Measurements from ENCODE around the gene PLAGL2. TPM values are rescaled to one million over a fixed set of nuclear protein-coding genes. Genes with fewer than 3 reads are reported as not detected.

Gene PLAGL2
- total and polyA plus RNA-seq, 2 of the 4 experiments (the other 2 are of a cell fraction) = 2.9 to 7.7 TPM

GRCh38 chr20:32186506-32186905 lies 21.0 kb downstream of the PLAGL2 start:
- no peak for TF ChIP-seq CHD1 (IDR thresholded peaks at IDR 0.05; ENCODE audit: low read depth, low read length)
- TF ChIP-seq, protein P1, sequence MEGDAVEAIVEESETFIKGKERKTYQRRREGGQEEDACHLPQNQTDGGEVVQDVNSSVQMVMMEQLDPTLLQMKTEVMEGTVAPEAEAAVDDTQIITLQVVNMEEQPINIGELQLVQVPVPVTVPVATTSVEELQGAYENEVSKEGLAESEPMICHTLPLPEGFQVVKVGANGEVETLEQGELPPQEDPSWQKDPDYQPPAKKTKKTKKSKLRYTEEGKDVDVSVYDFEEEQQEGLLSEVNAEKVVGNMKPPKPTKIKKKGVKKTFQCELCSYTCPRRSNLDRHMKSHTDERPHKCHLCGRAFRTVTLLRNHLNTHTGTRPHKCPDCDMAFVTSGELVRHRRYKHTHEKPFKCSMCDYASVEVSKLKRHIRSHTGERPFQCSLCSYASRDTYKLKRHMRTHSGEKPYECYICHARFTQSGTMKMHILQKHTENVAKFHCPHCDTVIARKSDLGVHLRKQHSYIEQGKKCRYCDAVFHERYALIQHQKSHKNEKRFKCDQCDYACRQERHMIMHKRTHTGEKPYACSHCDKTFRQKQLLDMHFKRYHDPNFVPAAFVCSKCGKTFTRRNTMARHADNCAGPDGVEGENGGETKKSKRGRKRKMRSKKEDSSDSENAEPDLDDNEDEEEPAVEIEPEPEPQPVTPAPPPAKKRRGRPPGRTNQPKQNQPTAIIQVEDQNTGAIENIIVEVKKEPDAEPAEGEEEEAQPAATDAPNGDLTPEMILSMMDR (conservative IDR thresholded peaks at IDR 0.05; ENCODE audit: low read depth, low read length) = no peak
- TF ChIP-seq MXI1 (IDR thresholded peaks at IDR 0.05; ENCODE audit: borderline replicate concordance, low read depth, low read length) = no peak
- TF ChIP-seq BHLHE40 (IDR thresholded peaks at IDR 0.05; ENCODE audit: low read depth, low read length) = no peak
- no peak overlapping the region for H4K91ac ChIP-seq (ENCODE audit: insufficient read depth, low read depth, low read length)
- intact Hi-C loops (cut with micrococcal nuclease) = no loop called here
- H3K18ac ChIP-seq (ENCODE audit: low read depth, low read length) = no peak overlapping the region
- POLR2A ChIA-PET (ENCODE audit: unreplicated experiment) = no interaction called here
- no peak for ATAC-seq (ENCODE audit: low read depth)
- H4K20me1 ChIP-seq (ENCODE audit: insufficient read depth, low read length) = no peaks in the 10 kb centered on the region
- H3K14ac ChIP-seq (replicated peaks; ENCODE audit: low read depth, low read length) = no peak overlapping the region
- H2AK5ac ChIP-seq (ENCODE audit: low read depth, low read length) = no peak overlapping the region
- H3K79me1 ChIP-seq (ENCODE audit: low read depth in 1 of 2, low read length in 2 of 2) = peaks cover 0 to 21% of the 10 kb centered on the region in 2 experiments; a peak in 2 of 4 replicates
- no peak overlapping the region for H3K23ac ChIP-seq (ENCODE audit: low read depth, low read length)
- no peak overlapping the region for H2BK120ac ChIP-seq (ENCODE audit: low read depth, low read length)
- no peak overlapping the region for H3K9ac ChIP-seq (ENCODE audit: low read depth, low read length)
- H3K4ac ChIP-seq (ENCODE audit: low read depth, low read length) = no peak overlapping the region
- H4K5ac ChIP-seq (ENCODE audit: low read depth, low read length) = no peak overlapping the region
- H3K27ac ChIP-seq (ENCODE audit: insufficient read depth, low read length) = no peak overlapping the region
- no peaks in the 10 kb centered on the region for H3K27me3 ChIP-seq (ENCODE audit: control insufficient read depth, insufficient read depth, low read length)
- peaks cover 18% of the 10 kb centered on the region for H3K9me1 ChIP-seq (ENCODE audit: insufficient read depth, low read length)
- H2BK20ac ChIP-seq (ENCODE audit: low read depth, low read length) = no peak overlapping the region
- H4K8ac ChIP-seq (ENCODE audit: low read depth in 2 of 2, low read length in 2 of 2) = no peak overlapping the region
- no peak overlapping the region for H3K56ac ChIP-seq (ENCODE audit: extremely low read depth, insufficient read depth, low read length)
- no peak overlapping the region for H2BK15ac ChIP-seq (ENCODE audit: low read depth, low read length)
- WGBS, 2 experiments (ENCODE audit: extremely low coverage in 2 of 2, insufficient read length in 1 of 2) = no CpG with 5 or more reads among the region's 1 CpG
- H3K9me3 ChIP-seq (ENCODE audit: control insufficient read depth, insufficient read depth, low read length) = no peaks in the 10 kb centered on the region
- dilution Hi-C loops (cut with HindIII; ENCODE audit: low sequenced_read_pairs, unreplicated experiment) = no loop called here
- no peaks in the 10 kb centered on the region for H3K36me3 ChIP-seq (ENCODE audit: control insufficient read depth, insufficient read depth, low read length)
- no peak overlapping the region for H2AFZ ChIP-seq (replicated peaks; ENCODE audit: low read length, poor library complexity)
- DNase-seq = no peak
- H3K4me3 ChIP-seq (ENCODE audit: insufficient read depth, low read depth, low read length) = no peak overlapping the region
- no peak overlapping the region for H3K4me2 ChIP-seq (ENCODE audit: low read depth, low read length)
- no peak overlapping the region for H2AK9ac ChIP-seq (replicated peaks; ENCODE audit: low read depth, low read length, poor library complexity)
- H2BK5ac ChIP-seq (ENCODE audit: low read depth, low read length, poor library complexity, severe bottlenecking) = no peak overlapping the region
- CTCF ChIA-PET = no interaction called here
- H3K4me1 ChIP-seq (ENCODE audit: control insufficient read depth, insufficient read depth, low read length) = peaks cover 8% of the 10 kb centered on the region
- BruUV-seq (replicated peaks) = no TSS peak
- in situ Hi-C loops (cut with MboI; ENCODE audit: low sequenced_read_pairs) = no loop called here

All from IMR-90 (cell line).